GM12891 (cell line): Measurements from ENCODE around the gene CPED1.
"Not testable (repeated sequence)": the region's sequence is repeated elsewhere in the genome, so short reads cannot be mapped to it uniquely, and the experiment has no call there.

Experiments
- DNase-seq: peaks from one replicate; pipeline ENCODE4 v3.0.0; 2011; ENCODE audit warnings: low spot score; ENCODE audit not compliant: insufficient read length
- FAIRE-seq: peaks from 2 replicates; lab custom pipeline; 2011; peaks lifted over from hg19 to GRCh38; lab: Jason Lieb, UNC
- PAX5 ChIP-seq: IDR thresholded peaks from 2 replicates; pipeline ENCODE4 v1.6.1; 2011; ENCODE audit warnings: low read length, moderate library complexity, mild to moderate bottlenecking; ENCODE audit not compliant: insufficient read depth, severe bottlenecking
- POLR2A ChIP-seq: IDR thresholded peaks from 2 replicates; pipeline ENCODE4 v1.6.1; 2011; ENCODE audit warnings: low read depth, low read length, control low read depth
- POLR2AphosphoS5 ChIP-seq: IDR thresholded peaks from 2 replicates; pipeline ENCODE4 v1.6.1; 2011; ENCODE audit warnings: low read depth, low read length, control low read depth
- POU2F2 ChIP-seq: IDR thresholded peaks from 2 replicates; pipeline ENCODE4 v1.6.1; 2011; ENCODE audit warnings: low read depth, mild to moderate bottlenecking, control low read depth, low read length, moderate library complexity
- SPI1 ChIP-seq: IDR thresholded peaks from 2 replicates; pipeline ENCODE4 v1.6.1; 2011; ENCODE audit warnings: low read depth, low read length, control low read depth
- TAF1 ChIP-seq: IDR thresholded peaks from 2 replicates; pipeline ENCODE4 v1.6.1; 2011; ENCODE audit warnings: low read depth, low read length, control low read depth

CPED1 gene

DNA sequence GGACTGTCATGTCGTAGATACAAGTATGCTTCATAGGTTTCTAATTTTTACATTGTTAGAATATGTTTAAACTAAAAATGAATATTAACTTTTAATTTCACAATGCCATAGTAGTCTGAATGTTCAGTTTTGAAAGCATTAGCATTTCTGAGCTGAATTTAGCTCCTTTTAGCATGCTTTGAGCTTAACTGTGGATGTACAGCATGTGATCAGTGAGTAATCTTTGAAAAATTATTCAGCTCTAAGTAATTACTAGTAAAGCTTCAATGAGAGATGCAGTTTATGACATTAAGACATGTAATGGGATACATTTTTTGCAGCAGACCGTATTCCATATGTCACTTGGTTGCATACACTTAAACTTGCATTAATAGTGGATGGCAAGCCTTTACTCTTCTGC lies 226.1 kb downstream of the CPED1 start:
- TF ChIP-seq SPI1 (no peak), POLR2AphosphoS5 (no peak), TAF1 (no peak), POLR2A (no peak), PAX5 (no peak), POU2F2 (no peak)
- FAIRE-seq = no peak
- no peak for DNase-seq

DNA sequence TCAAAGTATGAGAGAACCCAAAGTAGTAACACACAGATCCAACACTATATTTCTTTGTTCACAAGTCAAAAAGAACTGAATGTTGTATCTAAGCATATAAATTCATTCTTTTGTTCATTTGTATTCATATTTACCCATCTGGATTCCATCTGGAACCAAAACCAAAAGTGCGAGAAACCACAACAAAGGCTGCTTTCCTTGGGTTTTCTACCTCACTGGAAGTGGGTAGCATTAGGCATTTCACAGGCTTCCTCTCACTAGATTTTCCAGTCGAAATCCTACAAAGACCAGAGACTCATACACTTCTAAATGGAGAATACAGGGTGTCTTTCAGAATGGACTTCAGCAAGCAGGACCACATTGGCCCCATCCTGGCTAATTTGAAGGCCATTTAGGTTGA lies 230.5 kb downstream of the CPED1 start:
- FAIRE-seq (no peak), DNase-seq (no peak)
- TF ChIP-seq POLR2AphosphoS5 = no peak
- TF ChIP-seq POLR2A = no peak
- TF ChIP-seq POU2F2 = no peak
- TF ChIP-seq TAF1 = no peak
- TF ChIP-seq SPI1 = no peak
- TF ChIP-seq PAX5 = no peak

DNA sequence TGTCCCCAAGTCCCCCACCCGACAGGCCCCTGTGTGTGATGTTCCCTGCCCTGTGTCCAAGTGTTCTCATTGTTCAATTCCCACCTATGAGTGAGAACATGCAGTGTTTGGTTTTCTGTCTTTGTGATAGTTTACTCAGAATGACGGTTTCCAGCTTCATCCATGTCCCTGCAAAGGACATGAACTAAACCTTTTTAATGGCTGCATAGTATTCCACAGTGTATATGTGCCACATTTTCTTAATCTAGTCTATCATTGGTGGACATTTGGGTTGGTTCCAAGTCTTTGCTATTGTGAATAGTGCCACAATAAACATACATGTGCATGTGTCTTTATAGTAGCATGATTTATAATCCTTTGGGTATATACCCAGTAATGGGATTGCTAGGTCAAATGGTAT lies 232.6 kb downstream of the CPED1 start:
- FAIRE-seq, DNase-seq: not testable (repeated sequence)

GRCh38 chr7:121228779-121229178 lies 240.3 kb downstream of the CPED1 start:
- no peak for DNase-seq
- TF ChIP-seq PAX5 (no peak), POU2F2 (no peak), POLR2AphosphoS5 (no peak), TAF1 (no peak), SPI1 (no peak)
- FAIRE-seq = no peak

- DNase-seq (no peak), FAIRE-seq (no peak)
- TF ChIP-seq PAX5 (no peak), POLR2AphosphoS5 (no peak), POLR2A (no peak), SPI1 (no peak), TAF1 (no peak), POU2F2 (no peak)
These were observed 246.7 kb downstream of the CPED1 start for GRCh38 chr7:121235201-121235600.

- FAIRE-seq = no peak
- TF ChIP-seq POLR2A (no peak), POU2F2 (no peak), PAX5 (no peak), POLR2AphosphoS5 (no peak)
- DNase-seq = no peak
These were observed 249.1 kb downstream of the CPED1 start for GRCh38 chr7:121237601-121238000.

- FAIRE-seq (no peak), DNase-seq (no peak)
- TF ChIP-seq POU2F2 = no peak
- no peak for TF ChIP-seq POLR2A
- TF ChIP-seq PAX5 = no peak
- no peak for TF ChIP-seq POLR2AphosphoS5
- no peak for TF ChIP-seq SPI1
- TF ChIP-seq TAF1 = no peak
These were observed 255.8 kb downstream of the CPED1 start for GRCh38 chr7:121244120-121244870.

- not testable (repeated sequence) for FAIRE-seq, DNase-seq
These were observed 262.9 kb downstream of the CPED1 start for GRCh38 chr7:121251367-121251766.

- DNase-seq, FAIRE-seq: not testable (repeated sequence)
These were observed 264.2 kb downstream of the CPED1 start for GRCh38 chr7:121252523-121253235.

DNA sequence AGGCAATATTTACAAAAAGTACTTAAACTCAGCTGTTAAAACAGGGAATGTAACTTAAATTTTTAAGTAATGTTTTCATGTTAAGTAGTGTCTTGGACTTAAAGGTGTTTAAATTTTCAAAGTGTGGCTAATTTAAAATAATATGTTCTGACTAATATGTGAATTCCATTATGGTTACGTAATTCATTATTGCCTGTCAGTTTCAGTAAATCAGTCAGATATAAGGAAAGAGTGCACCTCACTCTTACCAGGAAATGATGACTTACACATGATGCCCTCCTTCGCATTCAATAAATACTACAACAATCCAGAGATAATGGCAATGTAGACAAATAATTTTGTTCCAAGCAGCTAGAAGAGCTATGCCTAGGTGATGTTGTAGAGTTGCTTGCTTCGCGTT lies 271.3 kb downstream of the CPED1 start:
- TF ChIP-seq POLR2AphosphoS5 (no peak), SPI1 (no peak), POLR2A (no peak), POU2F2 (no peak), PAX5 (no peak), TAF1 (no peak)

More for the DNA sequence above, 271.3 kb downstream of the CPED1 start:
- FAIRE-seq = no peak
- DNase-seq = no peak
